ENCODE results near the gene CRYGS.
"Not testable (repeated sequence)": the region's sequence is repeated elsewhere in the genome, so short reads cannot be mapped to it uniquely, and the experiment has no call there.

CRYGS gene

GRCh38 chr3:186509423-186509822, 34.8 kb downstream of the CRYGS start:
- Histone ChIP-seq H3K36me3 (ENCODE audit: control insufficient read depth, insufficient read depth, low read length) (no peaks in the 10 kb centered on the region), H3K4me3 (ENCODE audit: low read length) (no peak overlapping the region), H3K27me3 (ENCODE audit: control insufficient read depth, insufficient read depth, low read length) (no peaks in the 10 kb centered on the region), H3K4me1 (ENCODE audit: control insufficient read depth, insufficient read depth, low read length) (no peaks in the 10 kb centered on the region), H3K9me3 (ENCODE audit: control insufficient read depth, insufficient read depth, low read length) (no peaks in the 10 kb centered on the region), H3K27ac (ENCODE audit: low read length) (no peak overlapping the region)
- WGBS (ENCODE audit: insufficient coverage, insufficient read length) = no CpG with 5 or more reads among the region's 2 CpGs
- no peak for DNase-seq (ENCODE audit: low read depth, low spot score)

DNA sequence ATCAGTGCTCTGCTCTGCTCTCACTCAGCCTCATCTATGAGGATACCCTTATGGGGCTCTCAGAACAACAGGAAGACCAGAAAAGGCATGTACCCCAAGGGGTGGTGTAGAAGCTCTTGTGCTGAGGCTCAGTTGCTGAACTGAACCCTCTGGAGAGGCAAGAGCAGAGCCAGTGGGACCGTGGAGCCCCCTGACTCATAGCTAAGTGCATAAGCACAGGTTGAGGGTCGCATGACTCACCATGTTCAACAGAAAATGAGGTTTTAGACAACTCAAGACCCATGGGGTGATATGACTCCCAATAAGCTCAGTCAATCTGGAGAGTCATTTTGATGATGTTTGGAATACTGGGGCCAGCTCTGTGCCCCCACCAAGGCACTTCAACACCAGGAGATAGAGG, 37.3 kb downstream of the CRYGS start:
- no peaks in the 10 kb centered on the region for H3K36me3 ChIP-seq (ENCODE audit: control insufficient read depth, insufficient read depth, low read length)
- H3K4me1 ChIP-seq (ENCODE audit: control insufficient read depth, insufficient read depth, low read length) = peaks cover 2% of the 10 kb centered on the region; the same call in 1 of the 2 replicates
- no peaks in the 10 kb centered on the region for H3K27me3 ChIP-seq (ENCODE audit: control insufficient read depth, insufficient read depth, low read length)
- no peak for DNase-seq (ENCODE audit: low read depth, low spot score)
- no peaks in the 10 kb centered on the region for H3K9me3 ChIP-seq (ENCODE audit: control insufficient read depth, insufficient read depth, low read length)
- WGBS (ENCODE audit: insufficient coverage, insufficient read length) = no CpG with 5 or more reads among the region's 2 CpGs
- H3K27ac ChIP-seq (ENCODE audit: low read length) = no peak overlapping the region
- no peak overlapping the region for H3K4me3 ChIP-seq (ENCODE audit: low read length)

DNA sequence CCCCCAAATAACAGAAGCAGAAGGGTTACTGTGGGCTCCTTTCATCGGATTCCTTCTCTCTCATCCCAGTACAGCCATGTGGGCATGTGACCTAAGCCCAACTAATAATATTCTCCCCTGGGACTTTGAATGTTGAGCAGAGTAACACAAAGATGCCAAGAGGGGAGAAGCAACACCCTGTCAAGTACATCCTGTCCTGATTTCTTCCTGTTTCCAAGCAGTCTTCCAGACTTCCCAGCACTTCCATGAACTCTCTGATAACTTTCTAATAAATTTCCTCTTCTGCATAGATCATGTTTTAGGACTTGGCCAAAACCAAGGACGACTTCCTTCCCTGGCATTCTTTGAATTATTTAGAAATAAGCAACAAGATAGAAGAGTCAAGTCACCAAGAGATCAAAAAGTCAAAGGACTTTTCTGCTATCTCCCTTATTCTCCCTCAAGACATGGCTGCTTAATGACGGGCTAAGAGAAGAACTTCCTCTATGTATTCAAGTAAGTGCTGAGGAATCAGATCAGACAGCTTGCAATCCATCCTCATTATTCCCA, 37.9 kb downstream of the CRYGS start:
- no peak for DNase-seq (ENCODE audit: low read depth, low spot score)
- Histone ChIP-seq H3K27ac (ENCODE audit: low read length) (no peak overlapping the region), H3K36me3 (ENCODE audit: control insufficient read depth, insufficient read depth, low read length) (no peaks in the 10 kb centered on the region), H3K4me3 (ENCODE audit: low read length) (no peak overlapping the region), H3K4me1 (ENCODE audit: control insufficient read depth, insufficient read depth, low read length) (peaks cover 2% of the 10 kb centered on the region; the same call in 1 of the 2 replicates), H3K27me3 (ENCODE audit: control insufficient read depth, insufficient read depth, low read length) (no peaks in the 10 kb centered on the region), H3K9me3 (ENCODE audit: control insufficient read depth, insufficient read depth, low read length) (no peaks in the 10 kb centered on the region)
- no CpG with 5 or more reads among the region's 3 CpGs for WGBS (ENCODE audit: insufficient coverage, insufficient read length)

GRCh38 chr3:186502966-186503712, 41.0 kb downstream of the CRYGS start:
- whole genome bisulfite sequencing (ENCODE audit: insufficient coverage, insufficient read length) = no CpG with 5 or more reads among the region's 6 CpGs

DNA sequence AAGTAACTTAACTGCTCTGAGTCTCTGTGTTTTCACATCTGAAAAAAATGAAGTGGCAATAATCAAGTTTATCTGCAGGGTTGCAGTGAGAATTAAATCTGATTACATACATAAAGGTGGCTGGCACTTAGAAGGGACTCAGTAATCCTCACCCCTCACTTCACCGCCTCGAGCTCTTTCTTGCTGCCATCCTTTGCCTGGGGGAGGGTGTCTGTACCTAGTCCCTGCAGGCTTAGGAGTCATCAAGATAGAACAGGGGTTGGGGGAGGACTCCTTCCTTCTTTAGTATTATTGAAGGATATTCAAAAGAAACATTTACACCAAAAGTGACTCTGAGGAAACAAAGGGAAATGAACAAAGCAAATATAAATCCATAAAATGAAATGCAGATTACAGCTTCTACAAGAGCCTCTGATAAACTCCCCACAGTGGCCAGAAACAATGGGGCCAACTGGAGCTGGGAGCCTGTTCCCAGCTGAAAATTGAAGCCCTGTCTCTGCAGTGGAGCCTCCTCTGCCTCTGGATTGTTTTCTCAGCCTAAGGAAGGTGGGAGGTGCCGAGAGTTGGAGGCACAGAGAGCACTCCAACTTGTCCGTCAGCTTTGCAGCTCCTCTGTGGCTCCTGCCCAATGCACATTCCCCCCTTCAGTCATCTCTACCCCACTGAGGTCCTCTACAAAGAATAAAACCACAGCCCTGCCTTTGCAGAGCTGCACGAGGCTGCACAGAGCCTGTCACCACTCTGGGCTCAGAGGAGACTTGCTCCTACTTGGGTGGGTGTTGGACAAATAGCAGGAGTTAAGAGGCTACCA, 41.8 kb downstream of the CRYGS start:
- no peaks in the 10 kb centered on the region for H3K36me3 ChIP-seq (ENCODE audit: control insufficient read depth, insufficient read depth, low read length)
- WGBS (ENCODE audit: insufficient coverage, insufficient read length) = no CpG with 5 or more reads among the region's 5 CpGs
- DNase-seq (ENCODE audit: low read depth, low spot score) = no peak
- no peaks in the 10 kb centered on the region for H3K9me3 ChIP-seq (ENCODE audit: control insufficient read depth, insufficient read depth, low read length)
- H3K27me3 ChIP-seq (ENCODE audit: control insufficient read depth, insufficient read depth, low read length) = no peaks in the 10 kb centered on the region
- H3K27ac ChIP-seq (ENCODE audit: low read length) = no peak overlapping the region
- no peak overlapping the region for H3K4me3 ChIP-seq (ENCODE audit: low read length)
- peaks cover 2% of the 10 kb centered on the region; the same call in 1 of the 2 replicates for H3K4me1 ChIP-seq (ENCODE audit: control insufficient read depth, insufficient read depth, low read length)

More at GRCh38 chr3:186502966-186503712, 41.0 kb downstream of the CRYGS start:
- H3K4me1 ChIP-seq (ENCODE audit: control insufficient read depth, insufficient read depth, low read length) = peaks cover 2% of the 10 kb centered on the region; the same call in 1 of the 2 replicates
- H3K9me3 ChIP-seq (ENCODE audit: control insufficient read depth, insufficient read depth, low read length) = no peaks in the 10 kb centered on the region
- no peaks in the 10 kb centered on the region for H3K27me3 ChIP-seq (ENCODE audit: control insufficient read depth, insufficient read depth, low read length)
- H3K4me3 ChIP-seq (ENCODE audit: low read length) = no peak overlapping the region
- DNase-seq (ENCODE audit: low read depth, low spot score) = no peak
- no peak overlapping the region for H3K27ac ChIP-seq (ENCODE audit: low read length)
- H3K36me3 ChIP-seq (ENCODE audit: control insufficient read depth, insufficient read depth, low read length) = no peaks in the 10 kb centered on the region

GRCh38 chr3:186499949-186500348, 44.2 kb downstream of the CRYGS start:
- not testable (repeated sequence) for H3K27ac ChIP-seq (ENCODE audit: low read length); H3K4me1 ChIP-seq (ENCODE audit: control insufficient read depth, insufficient read depth, low read length); H3K9me3 ChIP-seq (ENCODE audit: control insufficient read depth, insufficient read depth, low read length); DNase-seq (ENCODE audit: low read depth, low spot score); H3K4me3 ChIP-seq (ENCODE audit: low read length); H3K27me3 ChIP-seq (ENCODE audit: control insufficient read depth, insufficient read depth, low read length); H3K36me3 ChIP-seq (ENCODE audit: control insufficient read depth, insufficient read depth, low read length)
- no CpG with 5 or more reads among the region's 3 CpGs for WGBS (ENCODE audit: insufficient coverage, insufficient read length)

GRCh38 chr3:186498022-186498421, 46.2 kb downstream of the CRYGS start:
- H3K27me3 ChIP-seq (ENCODE audit: control insufficient read depth, insufficient read depth, low read length); H3K36me3 ChIP-seq (ENCODE audit: control insufficient read depth, insufficient read depth, low read length); H3K9me3 ChIP-seq (ENCODE audit: control insufficient read depth, insufficient read depth, low read length); H3K27ac ChIP-seq (ENCODE audit: low read length); DNase-seq (ENCODE audit: low read depth, low spot score); H3K4me1 ChIP-seq (ENCODE audit: control insufficient read depth, insufficient read depth, low read length); H3K4me3 ChIP-seq (ENCODE audit: low read length): not testable (repeated sequence)
- no CpG with 5 or more reads among the region's 2 CpGs for WGBS (ENCODE audit: insufficient coverage, insufficient read length)

- H3K9me3 ChIP-seq (ENCODE audit: control insufficient read depth, insufficient read depth, low read length) = no peaks in the 10 kb centered on the region
- H3K27me3 ChIP-seq (ENCODE audit: control insufficient read depth, insufficient read depth, low read length) = no peaks in the 10 kb centered on the region
- no peak for DNase-seq (ENCODE audit: low read depth, low spot score)
- H3K4me3 ChIP-seq (ENCODE audit: low read length) = no peak overlapping the region
- no peaks in the 10 kb centered on the region for H3K36me3 ChIP-seq (ENCODE audit: control insufficient read depth, insufficient read depth, low read length)
- H3K4me1 ChIP-seq (ENCODE audit: control insufficient read depth, insufficient read depth, low read length) = peaks cover under 1% of the 10 kb centered on the region; the same call in 1 of the 2 replicates
- no peak overlapping the region for H3K27ac ChIP-seq (ENCODE audit: low read length)
- WGBS (ENCODE audit: insufficient coverage, insufficient read length) = no CpG with 5 or more reads among the region's 4 CpGs
Measured at GRCh38 chr3:186497608-186498007, 46.6 kb downstream of the CRYGS start.

- Histone ChIP-seq H3K27me3 (ENCODE audit: control insufficient read depth, insufficient read depth, low read length) (no peaks in the 10 kb centered on the region), H3K27ac (ENCODE audit: low read length) (no peak overlapping the region), H3K4me1 (ENCODE audit: control insufficient read depth, insufficient read depth, low read length) (no peaks in the 10 kb centered on the region), H3K36me3 (ENCODE audit: control insufficient read depth, insufficient read depth, low read length) (no peaks in the 10 kb centered on the region), H3K4me3 (ENCODE audit: low read length) (no peak overlapping the region), H3K9me3 (ENCODE audit: control insufficient read depth, insufficient read depth, low read length) (no peaks in the 10 kb centered on the region)
- no peak for DNase-seq (ENCODE audit: low read depth, low spot score)
Measured at GRCh38 chr3:186496635-186497034, 47.5 kb downstream of the CRYGS start.

DNA sequence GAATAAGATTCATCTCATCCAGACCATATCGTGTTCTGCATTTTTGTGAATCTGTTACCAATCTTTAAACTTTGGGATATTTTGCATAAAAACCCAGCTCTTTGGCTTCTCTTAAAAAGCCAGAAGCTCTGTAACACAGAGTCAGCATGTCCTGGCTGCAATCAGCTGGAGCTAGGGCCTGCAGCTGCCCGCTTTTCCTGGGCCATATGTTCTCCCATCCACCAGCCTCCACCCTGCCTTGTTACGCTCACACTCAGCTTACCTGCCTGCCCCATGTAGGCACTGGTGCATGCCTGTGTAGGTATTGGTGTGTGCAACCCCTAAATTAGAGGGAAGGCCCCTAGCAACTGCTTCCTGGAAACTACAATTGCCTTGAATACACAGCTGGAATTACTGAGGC, 48.2 kb downstream of the CRYGS start:
- no CpG with 5 or more reads among the region's 3 CpGs for WGBS (ENCODE audit: insufficient coverage, insufficient read length)
- Histone ChIP-seq H3K27ac (ENCODE audit: low read length) (no peak overlapping the region), H3K4me1 (ENCODE audit: control insufficient read depth, insufficient read depth, low read length) (no peaks in the 10 kb centered on the region), H3K4me3 (ENCODE audit: low read length) (no peak overlapping the region), H3K9me3 (ENCODE audit: control insufficient read depth, insufficient read depth, low read length) (no peaks in the 10 kb centered on the region), H3K36me3 (ENCODE audit: control insufficient read depth, insufficient read depth, low read length) (no peaks in the 10 kb centered on the region), H3K27me3 (ENCODE audit: control insufficient read depth, insufficient read depth, low read length) (no peaks in the 10 kb centered on the region)
- no peak for DNase-seq (ENCODE audit: low read depth, low spot score)

Data from iPS DF 6.9 (cell line).